ENCODE measurements around the gene HSD11B1L.
"Not testable (repeated sequence)": the region's sequence is repeated elsewhere in the genome, so short reads cannot be mapped to it uniquely, and the experiment has no call there.

HSD11B1L gene

DNA sequence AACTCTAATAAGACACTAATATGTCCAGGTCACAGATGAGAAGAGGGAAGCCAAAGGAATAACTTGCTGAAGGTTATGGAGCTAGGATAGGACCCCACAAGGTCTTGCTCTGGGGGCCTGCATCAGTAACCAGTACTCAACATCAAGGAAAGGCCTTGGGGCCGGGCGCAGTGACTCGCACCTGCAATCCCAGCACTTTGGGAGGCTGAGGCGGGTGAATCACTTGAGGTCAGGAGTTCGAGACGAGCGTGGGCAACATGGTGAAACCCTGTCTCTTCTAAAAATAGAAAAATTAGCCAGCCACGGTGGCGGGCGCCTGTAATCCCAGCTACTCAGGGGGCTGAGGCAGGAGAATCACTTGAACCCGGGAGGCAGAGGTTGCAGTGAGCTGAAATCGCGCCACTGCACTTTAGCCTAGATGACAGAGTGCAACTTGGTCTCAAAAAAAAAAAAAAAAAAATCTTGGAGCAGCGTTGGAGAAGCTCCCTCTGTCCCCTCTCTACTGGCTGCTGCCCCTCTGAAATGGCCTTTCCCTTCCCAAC lies 37.3 kb downstream of the HSD11B1L start:
- DNase-seq (ENCODE audit: low read depth in 2 of 2), result peak in 1 of 2 donors; percentile 69
- H3K4me3 ChIP-seq (replicated peaks in 1 of 2; ENCODE audit: low read depth in 2 of 2, low read length in 2 of 2), result peak overlapping the region; percentile 93 to 96
- TF ChIP-seq, protein P1, sequence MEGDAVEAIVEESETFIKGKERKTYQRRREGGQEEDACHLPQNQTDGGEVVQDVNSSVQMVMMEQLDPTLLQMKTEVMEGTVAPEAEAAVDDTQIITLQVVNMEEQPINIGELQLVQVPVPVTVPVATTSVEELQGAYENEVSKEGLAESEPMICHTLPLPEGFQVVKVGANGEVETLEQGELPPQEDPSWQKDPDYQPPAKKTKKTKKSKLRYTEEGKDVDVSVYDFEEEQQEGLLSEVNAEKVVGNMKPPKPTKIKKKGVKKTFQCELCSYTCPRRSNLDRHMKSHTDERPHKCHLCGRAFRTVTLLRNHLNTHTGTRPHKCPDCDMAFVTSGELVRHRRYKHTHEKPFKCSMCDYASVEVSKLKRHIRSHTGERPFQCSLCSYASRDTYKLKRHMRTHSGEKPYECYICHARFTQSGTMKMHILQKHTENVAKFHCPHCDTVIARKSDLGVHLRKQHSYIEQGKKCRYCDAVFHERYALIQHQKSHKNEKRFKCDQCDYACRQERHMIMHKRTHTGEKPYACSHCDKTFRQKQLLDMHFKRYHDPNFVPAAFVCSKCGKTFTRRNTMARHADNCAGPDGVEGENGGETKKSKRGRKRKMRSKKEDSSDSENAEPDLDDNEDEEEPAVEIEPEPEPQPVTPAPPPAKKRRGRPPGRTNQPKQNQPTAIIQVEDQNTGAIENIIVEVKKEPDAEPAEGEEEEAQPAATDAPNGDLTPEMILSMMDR (IDR thresholded peaks at IDR 0.05; ENCODE audit: low read depth, low read length), result no peak

DNA sequence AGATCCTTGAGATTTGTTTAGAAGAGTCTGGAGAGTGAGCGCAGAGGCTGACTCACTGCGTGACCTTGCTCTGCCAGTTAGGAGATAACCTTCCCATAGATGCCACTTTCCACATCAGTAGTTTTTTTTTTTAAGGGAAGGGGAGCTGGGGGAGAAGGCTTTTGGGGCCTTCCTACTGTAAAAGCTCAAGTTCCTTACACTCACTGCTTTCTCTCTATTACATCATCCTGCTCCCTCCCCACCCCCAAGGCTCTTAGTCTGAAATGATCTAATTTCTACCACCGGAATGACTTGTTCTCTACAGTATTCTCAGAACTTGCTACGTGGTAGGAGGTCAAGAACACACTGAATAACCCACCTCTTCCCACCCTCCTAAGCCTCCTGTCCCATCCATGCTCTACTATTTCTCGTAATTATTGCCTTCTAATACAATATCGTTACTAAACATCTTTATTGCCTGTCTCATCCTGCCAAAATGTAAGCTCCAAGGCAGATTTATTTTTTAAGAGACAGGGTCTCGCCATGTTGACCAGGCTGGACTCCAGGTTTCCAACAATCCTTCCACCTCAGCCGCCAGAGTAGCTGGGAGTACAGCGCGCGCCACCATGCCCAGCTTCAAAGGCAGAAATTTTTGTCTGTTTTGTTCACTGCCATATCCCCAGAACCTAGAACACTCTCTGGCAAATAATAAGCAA lies 37.9 kb downstream of the HSD11B1L start:
- H3K4me3 ChIP-seq (replicated peaks in 1 of 2; ENCODE audit: low read depth in 2 of 2, low read length in 2 of 2), result peak overlapping the region; percentile 93 to 96
- DNase-seq (ENCODE audit: low read depth in 2 of 2), result peak; percentile 77 to 89
- TF ChIP-seq, protein P1 (IDR thresholded peaks at IDR 0.05; ENCODE audit: low read depth, low read length), result no peak

DNA sequence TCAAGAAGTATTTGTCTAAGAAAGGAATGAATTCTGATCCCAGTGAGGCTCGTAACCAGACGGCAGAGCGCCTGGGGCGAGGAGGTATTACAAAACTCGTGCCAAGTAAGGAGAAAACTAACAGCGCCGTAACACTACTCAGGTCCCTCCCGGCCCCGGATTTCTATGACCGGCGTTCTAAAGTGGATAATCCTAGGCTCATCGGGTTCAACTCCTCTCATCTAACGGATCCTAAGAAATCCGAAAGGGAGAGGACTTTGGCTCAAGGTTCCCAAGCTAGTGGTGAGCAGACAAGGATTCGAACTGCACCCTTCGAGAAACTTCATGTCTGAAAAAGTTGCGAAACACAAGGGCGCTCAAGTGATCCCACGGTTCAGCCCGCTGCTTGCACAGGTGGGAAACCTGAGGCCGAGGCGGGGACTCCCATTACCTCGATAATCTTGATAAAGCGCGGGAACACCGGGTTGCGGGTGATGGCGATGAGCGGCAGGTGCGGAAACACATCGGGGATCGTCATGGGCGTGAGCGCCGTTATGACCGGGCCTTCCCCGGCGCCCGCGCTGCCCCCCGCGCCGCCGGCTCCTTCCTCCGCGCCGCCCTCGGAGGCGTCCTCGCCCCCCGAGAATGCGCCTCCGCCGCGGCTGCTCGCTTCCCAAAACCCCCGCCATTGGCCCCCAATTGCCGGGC lies 38.6 kb downstream of the HSD11B1L start:
- DNase-seq (ENCODE audit: low read depth in 2 of 2), result peak in 1 of 2 donors; percentile 26
- H3K4me3 ChIP-seq (replicated peaks in 1 of 2; ENCODE audit: low read depth in 2 of 2, low read length in 2 of 2), result peak overlapping the region; percentile 93 to 96
- TF ChIP-seq, protein P1 (IDR thresholded peaks at IDR 0.05; ENCODE audit: low read depth, low read length), result no peak

DNA sequence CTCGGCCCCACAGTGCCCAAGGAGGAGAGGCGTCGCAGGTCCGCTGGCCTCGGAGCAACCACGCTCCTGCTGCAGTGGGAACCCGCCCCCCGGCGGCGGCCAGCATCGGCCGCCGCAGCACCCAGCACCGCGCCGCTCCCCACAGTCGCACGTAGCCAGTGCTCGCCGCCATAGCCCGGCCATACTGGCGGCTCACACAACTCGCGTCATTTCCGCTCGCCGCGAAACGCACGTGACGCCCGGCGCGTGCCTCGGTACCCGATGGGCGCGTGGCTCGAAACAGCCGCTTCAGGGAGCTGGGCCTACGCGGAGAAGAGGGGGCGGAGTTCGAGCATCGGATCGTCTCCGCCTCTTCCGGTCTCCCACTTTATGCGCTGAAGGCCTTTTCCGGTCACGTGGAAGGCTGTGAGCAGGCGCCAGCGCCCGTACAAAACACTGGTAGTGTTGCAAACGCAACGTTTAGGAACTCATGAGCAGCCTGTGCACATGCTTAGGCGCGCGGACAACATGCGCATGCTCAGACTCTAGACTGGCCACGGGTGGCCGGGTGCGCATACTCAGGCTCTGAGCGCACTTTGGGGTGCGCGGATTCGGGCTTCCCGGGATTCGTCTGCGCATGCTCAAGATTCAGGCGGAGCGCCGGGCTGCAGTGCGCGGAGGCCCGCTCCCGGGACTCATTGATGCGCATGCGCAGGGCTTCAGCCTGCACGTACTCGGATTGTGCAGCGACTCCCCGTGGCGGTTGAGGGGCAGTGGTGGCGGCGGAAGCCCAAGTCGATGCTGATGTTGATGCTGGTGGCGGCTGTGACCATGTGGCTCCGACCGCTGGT lies 39.3 kb downstream of the HSD11B1L start, which contains the start of the genes CATSPERD and LONP1:
CATSPERD (plus strand) TSS at position 677 of the 830 bp plus-strand sequence; CDS start at position 778, 101 bp downstream.
LONP1 (minus strand) TSS at position 186 of the 830 bp plus-strand sequence; CDS start at position 172, 14 bp downstream.
- H3K4me3 ChIP-seq (replicated peaks in 1 of 2; ENCODE audit: low read depth in 2 of 2, low read length in 2 of 2), result peak within 1 kb of the TSS; percentile 93 to 96
- TF ChIP-seq, protein P1 (IDR thresholded peaks at IDR 0.05; ENCODE audit: low read depth, low read length), result peak; percentile 95
- peak; percentile 99 for DNase-seq (ENCODE audit: low read depth in 2 of 2)

DNA sequence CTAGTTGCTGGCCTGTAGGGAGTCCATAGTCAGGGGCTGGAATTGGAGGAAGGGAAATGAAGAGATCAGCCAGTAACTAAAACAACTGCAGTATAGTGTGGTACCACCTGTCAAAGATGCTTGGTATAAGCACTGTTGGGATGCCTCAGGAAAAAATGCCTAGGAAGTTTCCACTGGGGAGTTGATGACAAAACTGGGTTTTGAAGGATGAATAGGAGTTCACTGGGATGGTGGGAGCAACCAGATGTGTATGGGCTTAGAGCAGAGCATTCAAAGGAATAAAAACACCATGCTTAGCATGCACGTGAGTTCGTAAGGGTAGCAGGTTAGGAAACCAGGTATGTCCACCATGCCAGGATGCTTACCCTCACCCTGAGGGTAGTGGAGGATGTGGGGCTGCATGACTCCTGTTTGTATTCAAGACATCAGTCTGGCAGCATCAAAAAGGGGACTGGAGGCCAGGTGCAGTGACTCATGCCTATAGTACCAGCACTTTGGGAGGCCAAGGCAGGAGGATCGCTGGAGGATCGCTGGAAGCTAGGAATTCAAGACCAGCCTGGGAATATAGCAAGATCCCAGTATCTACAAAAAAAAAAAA lies 46.7 kb downstream of the HSD11B1L start:
- no peak for DNase-seq (ENCODE audit: low read depth in 2 of 2)
- TF ChIP-seq, protein P1 (IDR thresholded peaks at IDR 0.05; ENCODE audit: low read depth, low read length), result no peak

DNA sequence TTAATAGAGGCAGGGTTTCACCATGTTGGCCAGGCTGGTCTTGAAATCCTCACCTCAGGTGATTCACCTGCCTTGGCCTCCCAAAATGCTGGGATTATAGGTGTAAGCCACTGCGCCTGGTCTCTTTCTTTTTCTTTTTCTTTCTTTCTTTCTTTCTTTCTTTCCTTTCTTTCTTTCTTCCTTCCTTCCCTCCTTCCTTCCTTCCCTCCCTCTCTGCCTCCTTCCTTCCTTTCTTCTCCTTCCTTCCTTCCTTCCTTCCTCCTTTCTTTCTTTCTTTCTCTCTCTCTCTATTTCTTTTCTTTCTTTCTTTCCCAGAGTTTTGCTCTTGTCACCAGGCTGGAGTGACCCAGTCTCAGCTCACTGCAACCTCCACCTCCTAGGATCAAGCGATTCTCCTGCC lies 52.3 kb downstream of the HSD11B1L start:
- not testable (repeated sequence) for H3K4me3 ChIP-seq (replicated peaks in 1 of 2; ENCODE audit: low read depth in 2 of 2, low read length in 2 of 2); DNase-seq (ENCODE audit: low read depth in 2 of 2)

More for the DNA sequence above, 46.7 kb downstream of the HSD11B1L start:
- H3K4me3 ChIP-seq (replicated peaks in 1 of 2; ENCODE audit: low read depth in 2 of 2, low read length in 2 of 2), result no peak overlapping the region
